NCI-H526 (cell line): ENCODE results near the gene LAMA2.
A peak's percentile ranks its signal among the peaks of the same experiment; 100 is the strongest.

ENCODE experiments used
- DNase-seq, 2 experiments: peaks; one replicate each; lab custom pipeline; 2025; lab: John Stamatoyannopoulos, UW

The LAMA2 gene

GRCh38 chr6:129368970-129369369 is 486.0 kb downstream of the LAMA2 start:
- no peak for DNase-seq

GRCh38 chr6:129369737-129370136 is 486.8 kb downstream of the LAMA2 start:
- no peak for DNase-seq

- peak; percentile 17 to 56 for DNase-seq
Measured at GRCh38 chr6:129370268-129370916, 487.5 kb downstream of the LAMA2 start.

- no peak for DNase-seq
Measured at GRCh38 chr6:129381885-129382284, 498.9 kb downstream of the LAMA2 start.

GRCh38 chr6:129382916-129383315 is 500.0 kb downstream of the LAMA2 start:
- no peak for DNase-seq

- DNase-seq: no peak
Measured at GRCh38 chr6:129385117-129385516, 502.2 kb downstream of the LAMA2 start.

GRCh38 chr6:129390900-129391299 is 508.0 kb downstream of the LAMA2 start:
- DNase-seq: no peak

GRCh38 chr6:129393654-129394053 is 510.7 kb downstream of the LAMA2 start:
- peak in 1 of 2 experiments; percentile 7 for DNase-seq

GRCh38 chr6:129398764-129399163 is 515.8 kb downstream of the LAMA2 start:
- DNase-seq: no peak

GRCh38 chr6:129402244-129402643 is 519.3 kb downstream of the LAMA2 start:
- no peak for DNase-seq

GRCh38 chr6:129411092-129411491 is 528.2 kb downstream of the LAMA2 start:
- no peak for DNase-seq

- no peak for DNase-seq
Measured at GRCh38 chr6:129416337-129416990, 533.5 kb downstream of the LAMA2 start.

GRCh38 chr6:129417416-129418086 is 534.6 kb downstream of the LAMA2 start:
- no peak for DNase-seq

GRCh38 chr6:129419324-129419723 is 536.4 kb downstream of the LAMA2 start:
- DNase-seq: no peak

- DNase-seq: no peak
Measured at GRCh38 chr6:129426343-129426742, 543.4 kb downstream of the LAMA2 start.

- DNase-seq: no peak
Measured at GRCh38 chr6:129429956-129430355, 547.0 kb downstream of the LAMA2 start.

- DNase-seq: no peak
Measured at GRCh38 chr6:129432738-129433137, 549.8 kb downstream of the LAMA2 start.

- no peak for DNase-seq
Measured at GRCh38 chr6:129434091-129434490, 551.2 kb downstream of the LAMA2 start.

GRCh38 chr6:129440691-129441090 is 557.8 kb downstream of the LAMA2 start:
- DNase-seq: no peak

- no peak for DNase-seq
Measured at GRCh38 chr6:129444683-129445082, 561.7 kb downstream of the LAMA2 start.

GRCh38 chr6:129446272-129447197 is 563.6 kb downstream of the LAMA2 start:
- no peak for DNase-seq

- DNase-seq: no peak
Measured at GRCh38 chr6:129447198-129447565, 564.2 kb downstream of the LAMA2 start.
